CD4-positive, alpha-beta T cell treated with Interferon gamma for 1 hour (primary cell): ENCODE data around the gene CAB39.
"Not testable (repeated sequence)": the region's sequence is repeated elsewhere in the genome, so short reads cannot be mapped to it uniquely, and the experiment has no call there.

ENCODE experiments used
- DNase-seq: peaks from one replicate; pipeline ENCODE4 v3.0.0-alpha.2; 2020

Gene CAB39

DNA sequence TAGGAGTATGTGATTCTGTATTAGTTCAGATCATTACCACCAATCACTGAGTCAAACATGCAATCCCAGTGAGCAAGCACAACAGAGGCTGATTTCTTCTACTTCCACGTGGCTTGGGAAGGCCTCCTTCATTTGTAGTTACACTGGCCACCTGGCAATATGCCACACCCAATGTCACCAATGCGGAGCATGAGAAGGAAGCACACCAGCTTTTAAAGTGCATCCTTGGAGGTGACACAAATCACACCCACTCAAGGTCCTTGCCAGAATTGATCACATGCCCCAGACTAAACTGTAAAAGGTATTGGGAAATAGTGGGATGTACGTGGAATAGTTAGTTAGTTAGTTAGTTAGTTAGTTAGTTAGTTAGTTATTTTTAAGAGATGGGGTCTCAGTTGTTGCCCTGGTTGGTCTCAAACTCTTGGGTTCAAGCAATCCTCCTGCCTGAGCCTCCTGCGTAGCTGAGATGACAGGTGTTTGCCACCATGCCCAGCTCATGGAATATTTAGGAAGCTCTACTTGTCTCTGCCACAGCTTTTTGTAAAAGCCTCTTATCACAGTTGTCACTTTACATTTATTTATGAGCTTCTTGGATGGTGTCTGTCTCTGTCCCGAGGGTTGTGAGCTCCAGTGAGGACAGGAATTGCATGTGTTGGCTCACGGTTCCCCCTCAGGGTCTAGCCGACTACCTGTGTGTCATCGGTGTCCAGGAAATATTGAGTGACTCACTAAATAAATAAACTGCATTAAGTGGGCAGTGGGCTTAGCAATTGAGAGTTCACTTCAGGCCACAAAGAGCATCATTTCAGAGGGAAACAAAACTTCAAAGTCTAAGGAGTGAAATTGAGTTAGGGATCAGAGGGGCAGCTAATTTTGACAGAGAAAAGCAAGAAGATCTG is 28.1 kb upstream of the CAB39 start:
- no peak for DNase-seq

GRCh38 chr2:230685178-230685577 is 27.5 kb upstream of the CAB39 start:
- DNase-seq: no peak

DNA sequence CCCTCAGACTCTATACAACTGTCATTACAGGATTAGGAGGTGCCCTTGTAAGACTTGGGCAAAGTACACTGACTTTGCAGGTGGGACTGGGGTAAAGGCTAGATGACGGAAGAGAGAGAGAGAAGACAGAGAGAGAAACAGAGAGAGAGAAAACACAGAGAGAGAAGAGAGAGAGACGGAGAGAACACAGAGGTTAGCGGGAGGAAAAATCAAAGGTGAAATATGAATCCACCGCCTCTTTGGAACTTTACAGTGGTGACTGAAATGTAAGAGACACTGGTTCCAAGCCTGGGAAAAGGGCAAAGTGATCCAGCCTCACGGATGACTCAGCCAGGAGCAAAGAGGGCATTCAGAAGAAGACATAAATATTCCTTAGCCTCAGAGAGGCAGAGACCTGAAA is 25.1 kb upstream of the CAB39 start:
- DNase-seq: no peak

- no peak for DNase-seq
Observed at GRCh38 chr2:230688490-230688889, 24.2 kb upstream of the CAB39 start.

DNA sequence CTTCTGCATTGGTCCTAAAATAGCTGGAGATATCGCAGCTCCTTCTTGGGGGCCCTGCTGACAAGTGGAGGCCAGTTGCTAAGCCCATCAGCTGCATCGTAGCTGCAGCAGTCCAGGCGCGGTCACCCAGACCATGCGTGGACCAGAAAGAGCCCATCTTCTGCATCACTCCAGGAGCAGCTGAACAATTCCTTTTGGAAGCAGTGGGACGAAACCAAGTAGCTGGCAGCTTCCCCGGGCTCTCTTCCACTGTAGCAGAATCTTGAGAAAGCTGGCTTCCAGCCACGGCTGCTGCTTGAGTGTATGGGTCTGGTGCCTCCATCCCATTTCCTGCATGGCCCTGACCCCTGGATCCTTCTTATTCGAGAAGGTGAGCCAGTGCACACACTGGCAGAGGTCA is 22.2 kb upstream of the CAB39 start:
- DNase-seq: no peak

DNA sequence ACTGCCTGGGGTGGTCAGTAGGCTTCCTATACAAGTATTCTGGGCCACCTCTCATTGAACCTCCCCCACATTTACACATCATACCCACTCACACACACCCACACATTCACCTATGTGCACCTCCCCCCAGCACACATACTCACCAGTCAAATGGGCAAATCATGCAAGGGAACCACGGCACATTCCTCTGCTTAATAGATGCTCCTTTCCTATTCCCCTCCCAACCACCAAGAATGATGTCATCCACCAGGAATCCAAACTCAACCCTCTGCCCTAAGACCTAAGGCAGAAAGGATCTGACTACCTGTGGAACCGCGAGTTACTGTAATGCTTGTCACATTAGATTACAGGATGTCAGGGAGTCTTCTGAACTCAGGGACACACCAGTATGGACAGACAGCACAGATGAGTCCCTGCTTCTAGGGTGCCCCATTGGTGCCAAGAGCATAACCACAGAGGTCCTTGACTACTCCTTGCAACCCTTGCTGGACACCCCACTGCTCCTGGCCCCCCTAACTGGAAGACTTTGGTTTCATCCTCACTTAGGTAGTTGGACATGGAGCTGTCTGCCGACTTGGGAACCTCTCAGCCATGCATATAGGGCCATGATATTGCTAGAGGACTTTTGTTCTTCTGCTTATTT is 21.5 kb upstream of the CAB39 start:
- no peak for DNase-seq

DNA sequence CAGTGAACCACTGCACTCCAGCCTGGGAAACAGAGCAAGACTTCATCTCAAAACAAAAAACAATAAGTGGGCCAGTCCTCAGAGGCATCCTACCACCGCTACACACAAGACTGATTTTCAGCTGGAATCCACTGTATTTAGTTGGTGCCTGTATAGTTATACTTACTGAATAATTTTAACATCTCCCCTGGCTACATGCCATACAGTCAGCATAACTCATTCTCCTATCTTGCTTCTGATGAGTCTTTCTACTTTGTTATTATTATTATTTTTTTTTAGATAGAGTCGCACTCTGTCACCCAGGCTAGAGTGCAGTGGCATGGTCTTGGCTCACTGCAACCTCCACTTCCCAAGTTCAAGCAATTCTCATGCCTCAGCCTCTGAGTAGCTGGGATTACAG is 19.9 kb upstream of the CAB39 start:
- no peak for DNase-seq

DNA sequence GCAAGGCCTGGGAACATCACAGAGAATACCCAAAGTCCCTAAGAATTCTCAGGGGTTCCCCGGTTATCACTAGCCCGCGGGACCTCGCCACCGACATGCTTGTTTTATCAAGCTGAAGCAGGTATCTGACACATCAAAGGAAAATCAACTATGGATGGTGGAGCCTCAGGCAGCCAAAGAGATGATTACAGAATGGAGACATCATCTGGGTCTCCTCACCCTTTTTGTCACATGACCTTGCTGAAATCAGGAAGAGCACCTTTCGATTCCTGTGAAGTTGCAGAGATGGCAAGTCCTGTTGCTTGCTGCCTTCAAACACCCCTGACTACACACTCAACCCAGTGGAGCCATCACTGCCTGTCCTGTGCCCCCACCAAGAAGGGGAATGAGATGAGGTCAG is 19.2 kb upstream of the CAB39 start:
- DNase-seq: no peak

DNA sequence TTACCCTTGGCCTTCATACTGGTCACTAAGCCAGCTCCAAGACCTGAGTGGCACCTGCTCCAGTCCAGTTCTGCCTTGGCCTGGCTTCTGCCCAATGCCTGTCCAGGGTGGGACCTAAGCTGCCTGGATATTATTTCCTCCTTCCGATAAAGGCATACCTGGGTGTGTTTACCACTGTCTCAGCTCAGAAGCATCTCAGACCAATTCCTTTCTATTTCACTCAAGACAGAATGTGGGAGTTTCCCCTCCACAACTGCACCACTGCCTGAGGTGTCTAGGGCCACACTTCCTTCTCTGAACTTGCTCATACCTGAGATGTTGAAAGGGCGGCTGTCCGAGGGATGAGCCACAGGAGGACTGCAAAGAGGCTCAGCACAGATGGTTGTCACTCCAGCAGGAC is 18.4 kb upstream of the CAB39 start:
- no peak for DNase-seq

- DNase-seq: no peak
Observed at GRCh38 chr2:230695551-230695950, 17.1 kb upstream of the CAB39 start.

- DNase-seq: no peak
Observed at GRCh38 chr2:230696670-230697069, 16.0 kb upstream of the CAB39 start.

GRCh38 chr2:230697676-230698075 is 15.0 kb upstream of the CAB39 start:
- no peak for DNase-seq

- DNase-seq: not testable (repeated sequence)
Observed at GRCh38 chr2:230698753-230699152, 13.9 kb upstream of the CAB39 start.

DNA sequence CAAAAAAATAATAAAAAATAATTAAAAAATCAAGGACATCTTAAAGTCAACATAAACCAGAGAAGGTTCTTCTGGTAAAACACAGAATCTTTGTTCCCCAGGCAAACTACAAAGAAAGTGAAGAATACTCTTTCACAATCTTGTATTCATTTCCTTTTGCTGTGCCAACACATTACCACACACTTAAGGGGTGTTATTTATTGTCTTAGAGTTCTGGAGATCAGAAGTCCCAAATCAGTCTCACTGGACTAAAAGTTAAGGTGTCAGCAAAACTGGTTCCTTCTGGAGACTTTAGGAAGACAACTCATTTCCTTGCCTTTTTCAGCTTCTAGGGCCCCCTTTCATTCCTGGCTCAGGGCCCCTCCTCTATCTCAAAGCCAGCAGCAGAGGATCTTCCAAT is 12.2 kb upstream of the CAB39 start:
- DNase-seq: no peak

DNA sequence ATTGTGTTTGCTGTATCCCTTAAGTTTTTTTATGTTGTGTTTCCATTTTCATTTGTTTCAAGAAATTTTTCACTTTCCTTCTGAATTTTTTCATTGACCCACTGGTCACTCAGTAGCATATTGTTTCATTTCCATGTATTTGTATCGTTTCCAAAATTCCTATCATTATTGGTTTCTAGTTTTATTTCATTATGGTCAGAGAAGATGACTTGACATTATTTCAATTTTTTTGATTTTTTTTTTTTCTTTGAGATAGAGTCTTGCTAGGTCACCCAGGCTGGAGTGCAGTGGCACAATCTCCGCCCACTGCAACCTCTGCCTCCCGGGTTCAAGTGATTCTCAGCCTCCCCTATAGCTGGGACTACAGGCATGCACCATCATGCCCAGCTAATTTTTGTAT is 11.3 kb upstream of the CAB39 start:
- DNase-seq: no peak

DNA sequence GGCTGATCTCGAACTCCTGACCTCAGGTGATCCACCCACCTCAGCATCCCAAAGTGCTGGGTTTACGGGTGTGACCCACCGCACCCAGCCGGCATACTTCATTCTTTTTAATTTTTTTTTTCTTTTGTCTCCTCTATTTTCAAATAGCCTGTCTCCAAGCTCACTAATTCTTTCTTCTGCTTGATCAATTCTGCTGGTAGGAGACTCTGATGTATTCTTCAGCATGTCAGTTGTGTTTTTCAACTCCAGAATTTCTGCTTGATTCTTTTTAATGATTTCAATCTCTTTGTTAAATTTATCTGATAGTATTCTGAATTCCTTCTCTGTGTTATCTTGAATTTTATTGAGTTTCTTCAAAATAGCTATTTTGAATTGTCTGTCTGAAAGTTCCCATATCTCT is 10.2 kb upstream of the CAB39 start:
- not testable (repeated sequence) for DNase-seq

DNA sequence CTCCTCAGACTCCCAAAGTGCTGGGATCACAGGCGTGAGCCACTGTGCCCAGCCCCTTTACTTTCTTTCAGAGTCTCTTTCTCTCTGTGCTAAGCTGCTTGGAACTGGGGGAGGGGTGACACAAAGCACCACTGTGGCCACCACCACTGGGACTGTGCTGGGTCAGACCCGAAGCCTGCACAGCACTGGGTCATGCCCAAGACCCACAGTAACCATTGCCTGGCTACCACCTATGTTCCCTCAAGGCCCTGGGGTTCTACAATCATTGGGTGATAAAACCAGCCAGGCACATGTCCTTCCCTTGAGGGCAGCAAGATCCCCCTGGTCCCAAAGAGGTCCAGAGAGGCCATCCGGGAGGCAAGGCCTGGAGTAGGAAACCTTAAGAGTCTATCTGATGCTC is 9.1 kb upstream of the CAB39 start:
- no peak for DNase-seq

DNA sequence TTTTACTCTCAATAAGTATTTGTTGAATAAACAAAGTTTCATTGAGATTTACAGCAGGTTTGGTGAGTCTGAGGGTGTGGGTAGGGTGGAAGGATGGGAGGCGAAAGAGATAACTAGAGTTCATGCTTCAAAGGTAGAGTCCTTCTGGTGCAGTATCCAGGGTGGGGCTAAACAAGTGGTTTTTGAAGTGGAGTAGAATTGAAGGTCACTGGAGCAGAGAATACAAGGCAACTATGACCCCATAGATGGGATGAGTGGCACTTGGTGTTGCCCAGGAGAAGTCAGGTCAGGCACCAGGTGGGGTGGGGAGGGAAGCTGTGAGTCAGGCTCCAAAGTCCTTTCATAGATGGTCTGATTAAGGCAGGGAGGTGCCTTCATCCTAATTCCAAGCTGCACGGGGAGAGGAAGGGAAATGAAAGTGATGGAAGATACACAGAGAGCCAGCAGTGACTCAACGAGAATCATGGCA is 6.6 kb upstream of the CAB39 start:
- no peak for DNase-seq

- no peak for DNase-seq
Observed at GRCh38 chr2:230706966-230707365, 5.7 kb upstream of the CAB39 start.

DNA sequence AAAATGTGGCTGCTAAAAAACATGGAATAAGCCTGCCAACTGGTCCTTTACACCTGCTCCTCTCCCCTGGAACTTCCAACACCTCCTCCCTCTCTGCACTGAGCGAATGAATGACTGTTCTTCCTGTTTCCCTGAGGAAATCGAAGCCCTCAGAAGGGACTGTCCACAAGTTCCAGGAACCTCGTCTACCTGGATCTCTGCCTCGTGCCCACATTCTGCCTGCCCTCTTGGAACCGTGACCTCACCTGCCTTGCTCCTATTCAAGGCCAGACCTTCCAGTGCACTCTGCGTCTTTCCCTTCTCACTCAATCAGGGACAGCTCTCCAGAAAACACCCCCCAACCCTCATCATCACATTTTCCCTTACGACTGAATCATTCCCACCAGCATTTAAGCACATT is 4.4 kb upstream of the CAB39 start:
- no peak for DNase-seq

DNA sequence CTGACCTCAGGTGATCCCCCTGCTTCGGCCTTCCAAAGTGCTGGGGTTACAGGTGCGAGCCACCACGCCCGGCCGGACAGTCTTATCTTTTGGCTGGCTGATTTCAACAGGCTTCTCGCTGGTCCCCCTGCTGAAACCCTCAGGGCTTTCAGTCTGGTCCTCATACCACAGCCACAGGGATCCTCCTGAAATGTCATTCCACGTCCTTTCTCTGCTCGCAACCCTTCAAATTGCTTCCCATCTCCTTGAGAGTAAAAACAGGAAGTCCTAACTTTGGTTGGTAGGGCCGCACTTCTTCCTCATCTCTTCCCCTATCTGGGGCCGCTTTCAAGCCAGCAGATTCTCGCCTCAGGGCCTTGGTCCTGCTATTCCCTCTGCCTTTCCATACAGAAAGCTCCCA is 1.4 kb upstream of the CAB39 start:
- no peak for DNase-seq

- peak; percentile 32 for DNase-seq
Observed at GRCh38 chr2:230713331-230714135, 891 bp downstream of the CAB39 start.

GRCh38 chr2:230714136-230714480 is 1.5 kb downstream of the CAB39 start:
- DNase-seq: no peak

DNA sequence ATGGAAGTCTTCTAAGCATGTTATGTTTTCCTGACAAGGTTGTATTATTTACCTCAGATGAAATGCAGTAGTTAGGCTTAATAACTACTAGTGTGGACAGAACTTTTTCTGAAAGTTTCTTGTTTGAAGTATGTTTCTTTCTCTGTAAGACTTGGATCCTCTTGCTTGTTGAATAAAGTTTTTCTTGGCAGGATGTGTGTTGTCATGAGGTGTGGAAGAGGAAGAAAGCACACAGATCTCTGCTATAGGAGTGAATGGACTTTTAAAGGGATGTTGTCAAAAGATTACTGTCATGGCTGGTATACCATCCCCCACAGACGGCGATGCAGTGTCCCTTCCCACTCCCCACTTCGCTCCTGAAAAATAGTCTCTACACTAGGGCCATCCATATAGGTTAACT is 2.6 kb downstream of the CAB39 start:
- no peak for DNase-seq
